Chondrocyte (in vitro differentiated cells): Measurements from ENCODE around the gene PALMD. TPM values are rescaled to one million over a fixed set of nuclear protein-coding genes. Genes with fewer than 3 reads are reported as not detected.

Experiments
- DNase-seq: peaks from one replicate; pipeline ENCODE4 v3.0.0; 2021; ENCODE audit warnings: mixed read lengths, low spot score
- H3K27ac Mint-ChIP-seq: one replicate; pipeline ENCODE4 v1.8.0; 2021; ENCODE audit warnings: mild to moderate bottlenecking, moderate library complexity, mixed read lengths; ENCODE audit not compliant: unreplicated experiment
- H3K27me3 Mint-ChIP-seq: 2 replicates; pipeline ENCODE4 v1.8.0; 2021; ENCODE audit warnings: low read depth, mixed read lengths
- H3K36me3 Mint-ChIP-seq: 2 replicates; pipeline ENCODE4 v1.8.0; 2021; ENCODE audit warnings: low read depth, mixed read lengths
- H3K4me1 Mint-ChIP-seq: 2 replicates; pipeline ENCODE4 v1.8.0; 2021; ENCODE audit warnings: low read depth, mild to moderate bottlenecking, mixed read lengths
- H3K4me3 Mint-ChIP-seq: one replicate; pipeline ENCODE4 v1.8.0; 2021; ENCODE audit warnings: mild to moderate bottlenecking, moderate library complexity, mixed read lengths; ENCODE audit not compliant: unreplicated experiment
- H3K9me3 Mint-ChIP-seq: 2 replicates; pipeline ENCODE4 v1.8.0; 2021; ENCODE audit warnings: low read depth, mixed read lengths
- CTCF ChIP-seq: fragments of 200-600 bp; sonication (generic); IDR thresholded peaks from 2 replicates; pipeline ENCODE4 v1.5.0; 2021; ENCODE audit warnings: antibody characterized with exemption, mild to moderate bottlenecking, moderate library complexity
- total RNA-seq: library from RNA; stranded (reverse); gene quantifications from 3 replicates; pipeline ENCODE4 v1.2.1, GENCODE V29; 2021

Gene PALMD
- total RNA-seq, 1 donor from 2014 or later: 6.2 TPM

GRCh38 chr1:99644279-99645004 lies 1.5 kb upstream of the PALMD start:
- Mint-ChIP-seq H3K4me3 (no peak overlapping the region), H3K27ac (peak overlapping the region; percentile 42)

GRCh38 chr1:99645203-99645602 lies 710 bp upstream of the PALMD start:
- peaks cover 42% of the 10 kb centered on the region for H3K4me1 Mint-ChIP-seq
- DNase-seq: no peak
- no peaks in the 10 kb centered on the region for H3K27me3 Mint-ChIP-seq

More at GRCh38 chr1:99644279-99645004, 1.5 kb upstream of the PALMD start:
- Mint-ChIP-seq H3K27me3 (no peaks in the 10 kb centered on the region), H3K4me1 (peaks cover 36% of the 10 kb centered on the region), H3K36me3 (no peaks in the 10 kb centered on the region), H3K9me3 (no peaks in the 10 kb centered on the region)
- no peak for DNase-seq
- TF ChIP-seq CTCF: no peak

GRCh38 chr1:99646868-99647267 lies 955 bp downstream of the PALMD start:
- H3K27me3 Mint-ChIP-seq: no peaks in the 10 kb centered on the region
- peak overlapping the region; percentile 91 for H3K27ac Mint-ChIP-seq
- H3K4me1 Mint-ChIP-seq: peaks cover 50% of the 10 kb centered on the region
- no peaks in the 10 kb centered on the region for H3K9me3 Mint-ChIP-seq
- TF ChIP-seq CTCF: no peak
- no peak for DNase-seq
- peak overlapping the region; percentile 80 for H3K4me3 Mint-ChIP-seq
- H3K36me3 Mint-ChIP-seq: peaks cover 1% of the 10 kb centered on the region

More at GRCh38 chr1:99645203-99645602, 710 bp upstream of the PALMD start:
- H3K36me3 Mint-ChIP-seq: peaks cover under 1% of the 10 kb centered on the region
- H3K27ac Mint-ChIP-seq: peak overlapping the region; percentile 74
- H3K9me3 Mint-ChIP-seq: no peaks in the 10 kb centered on the region
- no peak for TF ChIP-seq CTCF
- H3K4me3 Mint-ChIP-seq: no peak overlapping the region

- H3K27me3 Mint-ChIP-seq: no peaks in the 10 kb centered on the region
- H3K4me3 Mint-ChIP-seq: peak overlapping the region; percentile 80
- TF ChIP-seq CTCF: no peak
- DNase-seq: no peak
- peaks cover 1% of the 10 kb centered on the region for H3K36me3 Mint-ChIP-seq
- peaks cover 50% of the 10 kb centered on the region for H3K4me1 Mint-ChIP-seq
- no peaks in the 10 kb centered on the region for H3K9me3 Mint-ChIP-seq
- peak overlapping the region; percentile 81 for H3K27ac Mint-ChIP-seq
These were observed 1.6 kb downstream of the PALMD start for GRCh38 chr1:99647490-99647889.

GRCh38 chr1:99648107-99648506 lies 2.2 kb downstream of the PALMD start:
- H3K27ac Mint-ChIP-seq: peak overlapping the region; percentile 81
- peaks cover 55% of the 10 kb centered on the region for H3K4me1 Mint-ChIP-seq
- no peaks in the 10 kb centered on the region for H3K27me3 Mint-ChIP-seq
- DNase-seq: no peak
- peaks cover 1% of the 10 kb centered on the region for H3K36me3 Mint-ChIP-seq
- H3K9me3 Mint-ChIP-seq: no peaks in the 10 kb centered on the region
- peak; percentile 63 for TF ChIP-seq CTCF
- no peak overlapping the region for H3K4me3 Mint-ChIP-seq
